IMR-90 (cell line): ENCODE measurements around the gene LDLRAD4. TPM values are rescaled to one million over a fixed set of nuclear protein-coding genes. Genes with fewer than 3 reads are reported as not detected.

Experiments used
- ATAC-seq: fragments of 200-7000 bp; cut with Tn5 transposase; 2 replicates; pipeline ENCODE4 v1.9.1; 2020; ENCODE audit warnings: low read depth, mild to moderate bottlenecking, moderate library complexity
- BruUV-seq: library from RNA; stranded (reverse); fragments of 400-500 nt; replicated peaks from 2 replicates; lab custom pipeline; 2021; lab: Mats Ljungman, UMichigan
- CTCF ChIA-PET: fragments of 300-600 bp; formaldehyde crosslinking; extraction: SDS; loops from one replicate; lab custom pipeline; 2021; ENCODE audit warnings: antibody characterized with exemption; lab: Yijun Ruan, JAX
- POLR2A ChIA-PET: fragments of 300-600 bp; sonication (Branson Sonifier 250); formaldehyde crosslinking; loops from one replicate; lab custom pipeline; 2022; ENCODE audit warnings: antibody characterized with exemption; ENCODE audit not compliant: unreplicated experiment; lab: Charles Lee
- DNase-seq: peaks from one replicate; pipeline ENCODE4 v3.0.0; 2013
- H2AFZ ChIP-seq: replicated peaks from 2 replicates; pipeline ENCODE3; 2013; ENCODE audit warnings: low read length, mild to moderate bottlenecking; ENCODE audit not compliant: poor library complexity
- H2AK5ac ChIP-seq: 2 replicates; pipeline ENCODE4 v1.6.1; 2013; ENCODE audit warnings: low read depth, low read length, inconsistent platforms
- H2AK9ac ChIP-seq: replicated peaks from 2 replicates; pipeline ENCODE3; 2013; ENCODE audit warnings: mild to moderate bottlenecking, low read depth, low read length, moderate library complexity; ENCODE audit not compliant: poor library complexity
- H2BK120ac ChIP-seq: 2 replicates; pipeline ENCODE4 v1.6.1; 2013; ENCODE audit warnings: low read depth, low read length, inconsistent platforms
- H2BK15ac ChIP-seq: 3 replicates; pipeline ENCODE4 v1.6.1; 2013; ENCODE audit warnings: low read depth, low read length, inconsistent platforms
- H2BK20ac ChIP-seq: 2 replicates; pipeline ENCODE4 v1.6.1; 2013; ENCODE audit warnings: low read depth, mild to moderate bottlenecking, inconsistent platforms, low read length, moderate library complexity
- H2BK5ac ChIP-seq: 2 replicates; pipeline ENCODE4 v1.6.1; 2013; ENCODE audit warnings: mild to moderate bottlenecking, low read depth, low read length, inconsistent platforms; ENCODE audit not compliant: poor library complexity, severe bottlenecking
- H3K14ac ChIP-seq: replicated peaks from 2 replicates; pipeline ENCODE4 v1.6.1; 2013; ENCODE audit warnings: low read depth, low read length, inconsistent platforms
- H3K18ac ChIP-seq: 2 replicates; pipeline ENCODE4 v1.6.1; 2013; ENCODE audit warnings: low read depth, low read length, control low read depth
- H3K23ac ChIP-seq: 2 replicates; pipeline ENCODE4 v1.6.1; 2013; ENCODE audit warnings: low read depth, low read length, inconsistent platforms
- H3K27ac ChIP-seq: 2 replicates; pipeline ENCODE4 v1.5.1; 2013; ENCODE audit warnings: mild to moderate bottlenecking, control low read depth, low read length; ENCODE audit not compliant: insufficient read depth
- H3K27me3 ChIP-seq: 2 replicates; pipeline ENCODE4 v1.6.1; 2013; ENCODE audit warnings: low read length; ENCODE audit not compliant: control insufficient read depth, insufficient read depth
- H3K36me3 ChIP-seq: 2 replicates; pipeline ENCODE4 v1.6.1; 2013; ENCODE audit warnings: low read length, mixed read lengths; ENCODE audit not compliant: control insufficient read depth, insufficient read depth
- H3K4ac ChIP-seq: 2 replicates; pipeline ENCODE4 v1.6.1; 2013; ENCODE audit warnings: low read depth, low read length, inconsistent platforms
- H3K4me1 ChIP-seq: 2 replicates; pipeline ENCODE4 v1.6.1; 2013; ENCODE audit warnings: low read length, mixed read lengths; ENCODE audit not compliant: control insufficient read depth, insufficient read depth
- H3K4me2 ChIP-seq: 2 replicates; pipeline ENCODE4 v1.6.1; 2013; ENCODE audit warnings: low read depth, mild to moderate bottlenecking, control low read depth, low read length, moderate library complexity
- H3K4me3 ChIP-seq: 2 replicates; pipeline ENCODE4 v1.5.1; 2013; ENCODE audit warnings: low read depth, mild to moderate bottlenecking, control low read depth, low read length, moderate library complexity; ENCODE audit not compliant: insufficient read depth
- H3K56ac ChIP-seq: 2 replicates; pipeline ENCODE4 v1.6.1; 2013; ENCODE audit warnings: low read length, inconsistent platforms; ENCODE audit not compliant: insufficient read depth; ENCODE audit errors: extremely low read depth
- H3K79me1 ChIP-seq, 2 experiments: 2 replicates each; pipeline ENCODE4 v1.6.1; 2013; ENCODE audit warnings: low read length in 2 of 2, inconsistent platforms in 1 of 2, low read depth in 1 of 2
- H3K9ac ChIP-seq: 2 replicates; pipeline ENCODE4 v1.6.1; 2013; ENCODE audit warnings: low read depth, low read length, control low read depth
- H3K9me1 ChIP-seq: 2 replicates; pipeline ENCODE4 v1.6.1; 2013; ENCODE audit warnings: low read length, inconsistent platforms; ENCODE audit not compliant: insufficient read depth
- H3K9me3 ChIP-seq: 2 replicates; pipeline ENCODE4 v1.6.1; 2013; ENCODE audit warnings: low read length; ENCODE audit not compliant: control insufficient read depth, insufficient read depth
- H4K20me1 ChIP-seq: 2 replicates; pipeline ENCODE4 v1.6.1; 2013; ENCODE audit warnings: low read length, inconsistent platforms; ENCODE audit not compliant: insufficient read depth
- H4K5ac ChIP-seq: 2 replicates; pipeline ENCODE4 v1.6.1; 2013; ENCODE audit warnings: mild to moderate bottlenecking, low read depth, low read length, control low read depth
- H4K8ac ChIP-seq, 2 experiments: 2 replicates each; pipeline ENCODE4 v1.6.1; 2013; ENCODE audit warnings: low read depth in 2 of 2, low read length in 2 of 2, control low read depth in 1 of 2, inconsistent platforms in 1 of 2
- H4K91ac ChIP-seq: 2 replicates; pipeline ENCODE4 v1.6.1; 2013; ENCODE audit warnings: low read depth, low read length, inconsistent platforms; ENCODE audit not compliant: insufficient read depth
- BHLHE40 ChIP-seq: fragments of 150-350 bp; IDR thresholded peaks from 2 replicates; pipeline ENCODE4 v1.6.1; 2016; ENCODE audit warnings: mild to moderate bottlenecking, low read depth, low read length
- CEBPB ChIP-seq: IDR thresholded peaks from 2 replicates; pipeline ENCODE4 v1.6.1; 2012; ENCODE audit warnings: low read depth, low read length, improper control_type of control experiment
- CHD1 ChIP-seq: IDR thresholded peaks from 2 replicates; pipeline ENCODE4 v1.6.1; 2012; ENCODE audit warnings: low read depth, low read length, improper control_type of control experiment
- FOS ChIP-seq: fragments of 150-350 bp; IDR thresholded peaks from 2 replicates; pipeline ENCODE4 v1.6.1; 2016; ENCODE audit warnings: low read depth, low read length
- MAFK ChIP-seq: IDR thresholded peaks from 2 replicates; pipeline ENCODE4 v1.6.1; 2012; ENCODE audit warnings: low read depth, low read length, improper control_type of control experiment
- MAZ ChIP-seq: IDR thresholded peaks from 2 replicates; pipeline ENCODE4 v1.6.1; 2012; ENCODE audit warnings: low read depth, mild to moderate bottlenecking, low read length, improper control_type of control experiment, moderate library complexity, borderline replicate concordance
- MXI1 ChIP-seq: IDR thresholded peaks from 2 replicates; pipeline ENCODE4 v1.6.1; 2012; ENCODE audit warnings: low read depth, mild to moderate bottlenecking, low read length, moderate library complexity, borderline replicate concordance
- NFE2L2 ChIP-seq: fragments of 150-350 bp; IDR thresholded peaks from 2 replicates; pipeline ENCODE4 v1.6.1; 2016; ENCODE audit warnings: low read depth, mild to moderate bottlenecking, low read length
- POLR2A ChIP-seq: IDR thresholded peaks from 2 replicates; pipeline ENCODE4 v1.6.1; 2012; ENCODE audit warnings: mild to moderate bottlenecking, low read depth, low read length
- RAD21 ChIP-seq: IDR thresholded peaks from 2 replicates; pipeline ENCODE4 v1.6.1; 2012; ENCODE audit warnings: low read length, improper control_type of control experiment
- RCOR1 ChIP-seq: IDR thresholded peaks from 2 replicates; pipeline ENCODE4 v1.6.1; 2012; ENCODE audit warnings: mild to moderate bottlenecking, low read length, improper control_type of control experiment; ENCODE audit not compliant: insufficient replicate concordance
- RFX5 ChIP-seq: IDR thresholded peaks from 2 replicates; pipeline ENCODE4 v1.8.0; 2012; ENCODE audit warnings: low read depth, mild to moderate bottlenecking, low read length, moderate library complexity
- SMC3 ChIP-seq: fragments of 150-350 bp; IDR thresholded peaks from 2 replicates; pipeline ENCODE4 v1.6.1; 2016; ENCODE audit warnings: low read depth, mild to moderate bottlenecking, antibody characterized with exemption, low read length, moderate library complexity
- USF2 ChIP-seq: fragments of 150-350 bp; IDR thresholded peaks from 2 replicates; pipeline ENCODE4 v1.6.1; 2017; ENCODE audit warnings: mild to moderate bottlenecking, antibody characterized with exemption, low read length, low read depth
- WGBS, 2 experiments: methylation state at CpG; one replicate each; pipeline versions ENCODE4 v1.1.5 to v1.1.7; 2013; ENCODE audit warnings: missing lambda C conversion rate in 2 of 2; ENCODE audit not compliant: insufficient read length in 1 of 2; ENCODE audit errors: extremely low coverage in 2 of 2; 5-methylcytosine and 5-hydroxymethylcytosine counted together
- dilution Hi-C: fragments of 300-500 bp; cut with HindIII; formaldehyde crosslinking; loops from one replicate; pipeline ENCODE4 v1.14.3; 2018; ENCODE audit warnings: low sequenced_read_pairs; ENCODE audit not compliant: unreplicated experiment
- in situ Hi-C: fragments of 300-500 bp; cut with MboI; formaldehyde crosslinking; loops from 3 replicates; pipeline ENCODE4 v1.14.3; 2019; ENCODE audit warnings: low sequenced_read_pairs, inconsistent platforms, mixed read lengths
- intact Hi-C: fragments of 100-400 bp; cut with micrococcal nuclease; formaldehyde crosslinking; loops from 2 replicates; pipeline ENCODE4 v1.10.0; 2022
- polyA plus RNA-seq, 3 experiments: library from polyadenylated mRNA; depleted of rRNA; stranded (reverse); fragments of >200 nt; gene quantifications; 2 replicates each; pipeline ENCODE4 v1.2.3, GENCODE V29; 2012; ENCODE audit warnings: low replicate concordance in 1 of 3
- total RNA-seq: library from RNA; depleted of rRNA; stranded (reverse); fragments of >200 nt; gene quantifications from 2 replicates; pipeline ENCODE4 v1.2.3, GENCODE V29; 2012
- TF ChIP-seq, protein P1 (sequence below): conservative IDR thresholded peaks from 2 replicates; pipeline ENCODE4 v1.5.1; 2012; ENCODE audit warnings: mild to moderate bottlenecking, low read depth, low read length, improper control_type of control experiment
- TF ChIP-seq, protein P2 (sequence below): fragments of 150-350 bp; IDR thresholded peaks from 2 replicates; pipeline ENCODE4 v1.6.1; 2016; ENCODE audit warnings: low read depth, mild to moderate bottlenecking, low read length, moderate library complexity, borderline replicate concordance

Gene LDLRAD4
- total and polyA plus RNA-seq, 2 of the 4 experiments (the other 2 are of a cell fraction) = not detected

- Histone ChIP-seq H3K27me3 (no peaks in the 10 kb centered on the region; the same call in 1 of the 2 replicates), H4K20me1 (no peaks in the 10 kb centered on the region), H3K9ac (no peak overlapping the region), H3K9me3 (no peaks in the 10 kb centered on the region), H4K5ac (no peak overlapping the region), H3K18ac (no peak overlapping the region), H4K8ac (no peak overlapping the region), H2BK15ac (no peak overlapping the region), H3K79me1 (no peaks in the 10 kb centered on the region), H2AK5ac (no peak overlapping the region), H2AFZ (no peak overlapping the region), H2BK5ac (no peak overlapping the region), H2AK9ac (no peak overlapping the region), H3K4me1 (no peaks in the 10 kb centered on the region), H3K9me1 (no peaks in the 10 kb centered on the region), H3K27ac (no peak overlapping the region), H3K4ac (no peak overlapping the region), H3K4me3 (no peak overlapping the region), H3K56ac (no peak overlapping the region), H2BK120ac (no peak overlapping the region), H3K23ac (no peak overlapping the region), H3K4me2 (no peak overlapping the region), H4K91ac (no peak overlapping the region), H3K36me3 (no peaks in the 10 kb centered on the region), H3K14ac (no peak overlapping the region), H2BK20ac (no peak overlapping the region)
- ChIA-PET CTCF (no interaction called here), POLR2A (no interaction called here)
- ATAC-seq (no peak), DNase-seq (no peak)
- dilution Hi-C loops (no loop called here), intact Hi-C loops (no loop called here), in situ Hi-C loops (no loop called here)
- BruUV-seq = no TSS peak
- WGBS, 2 experiments = 70% methylated on average over 2 of the region's 17 CpGs; no CpG with 5 or more reads in 1 of the 2 experiments
- TF ChIP-seq CHD1 (no peak), SMC3 (no peak), RFX5 (no peak), MAFK (no peak), POLR2A (no peak), CEBPB (no peak), NFE2L2 (no peak), RAD21 (no peak), USF2 (no peak), RCOR1 (no peak), FOS (no peak), MXI1 (no peak), MAZ (no peak), BHLHE40 (no peak)
- TF ChIP-seq, protein P1, sequence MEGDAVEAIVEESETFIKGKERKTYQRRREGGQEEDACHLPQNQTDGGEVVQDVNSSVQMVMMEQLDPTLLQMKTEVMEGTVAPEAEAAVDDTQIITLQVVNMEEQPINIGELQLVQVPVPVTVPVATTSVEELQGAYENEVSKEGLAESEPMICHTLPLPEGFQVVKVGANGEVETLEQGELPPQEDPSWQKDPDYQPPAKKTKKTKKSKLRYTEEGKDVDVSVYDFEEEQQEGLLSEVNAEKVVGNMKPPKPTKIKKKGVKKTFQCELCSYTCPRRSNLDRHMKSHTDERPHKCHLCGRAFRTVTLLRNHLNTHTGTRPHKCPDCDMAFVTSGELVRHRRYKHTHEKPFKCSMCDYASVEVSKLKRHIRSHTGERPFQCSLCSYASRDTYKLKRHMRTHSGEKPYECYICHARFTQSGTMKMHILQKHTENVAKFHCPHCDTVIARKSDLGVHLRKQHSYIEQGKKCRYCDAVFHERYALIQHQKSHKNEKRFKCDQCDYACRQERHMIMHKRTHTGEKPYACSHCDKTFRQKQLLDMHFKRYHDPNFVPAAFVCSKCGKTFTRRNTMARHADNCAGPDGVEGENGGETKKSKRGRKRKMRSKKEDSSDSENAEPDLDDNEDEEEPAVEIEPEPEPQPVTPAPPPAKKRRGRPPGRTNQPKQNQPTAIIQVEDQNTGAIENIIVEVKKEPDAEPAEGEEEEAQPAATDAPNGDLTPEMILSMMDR = no peak
- TF ChIP-seq, protein P2, sequence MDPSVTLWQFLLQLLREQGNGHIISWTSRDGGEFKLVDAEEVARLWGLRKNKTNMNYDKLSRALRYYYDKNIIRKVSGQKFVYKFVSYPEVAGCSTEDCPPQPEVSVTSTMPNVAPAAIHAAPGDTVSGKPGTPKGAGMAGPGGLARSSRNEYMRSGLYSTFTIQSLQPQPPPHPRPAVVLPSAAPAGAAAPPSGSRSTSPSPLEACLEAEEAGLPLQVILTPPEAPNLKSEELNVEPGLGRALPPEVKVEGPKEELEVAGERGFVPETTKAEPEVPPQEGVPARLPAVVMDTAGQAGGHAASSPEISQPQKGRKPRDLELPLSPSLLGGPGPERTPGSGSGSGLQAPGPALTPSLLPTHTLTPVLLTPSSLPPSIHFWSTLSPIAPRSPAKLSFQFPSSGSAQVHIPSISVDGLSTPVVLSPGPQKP = no peak
Observed at GRCh38 chr18:13570216-13570615, 351.7 kb downstream of the LDLRAD4 start.
